Stimulated activated CD4-positive, alpha-beta T cell treated with anti-CD3 and anti-CD28 coated beads, Interleukin-15, amount 100 ng/mL, for 48 hours (primary cell): ENCODE results near the gene LIMS1.
A peak's percentile ranks its signal among the peaks of the same experiment; 100 is the strongest.
"Not testable (repeated sequence)": the region's sequence is repeated elsewhere in the genome, so short reads cannot be mapped to it uniquely, and the experiment has no call there.

Source experiments
- DNase-seq, 2 donors: peaks; one replicate each; pipeline ENCODE4 v3.0.0-alpha.2; 2020; ENCODE audit warnings: low read depth in 2 of 2

Gene LIMS1

GRCh38 chr2:108664089-108664488 is 129.8 kb downstream of the LIMS1 start:
- DNase-seq = not testable (repeated sequence)

GRCh38 chr2:108664979-108665378 is 130.7 kb downstream of the LIMS1 start:
- not testable (repeated sequence) for DNase-seq

GRCh38 chr2:108665975-108666374 is 131.7 kb downstream of the LIMS1 start:
- not testable (repeated sequence) for DNase-seq

- not testable (repeated sequence) for DNase-seq
Observed at GRCh38 chr2:108667140-108667539, 132.9 kb downstream of the LIMS1 start.

GRCh38 chr2:108670282-108670681 is 136.0 kb downstream of the LIMS1 start:
- DNase-seq = not testable (repeated sequence)

GRCh38 chr2:108672200-108672805 is 138.0 kb downstream of the LIMS1 start:
- DNase-seq = not testable (repeated sequence)

GRCh38 chr2:108676522-108676921 is 142.3 kb downstream of the LIMS1 start:
- DNase-seq = not testable (repeated sequence)

- DNase-seq = not testable (repeated sequence)
Observed at GRCh38 chr2:108677239-108677744, 143.0 kb downstream of the LIMS1 start.

GRCh38 chr2:108678198-108678651 is 144.0 kb downstream of the LIMS1 start:
- not testable (repeated sequence) for DNase-seq

GRCh38 chr2:108680805-108681204 is 146.5 kb downstream of the LIMS1 start:
- not testable (repeated sequence) for DNase-seq

GRCh38 chr2:108688818-108689756 is 154.8 kb downstream of the LIMS1 start:
- not testable (repeated sequence) for DNase-seq

- DNase-seq = not testable (repeated sequence)
Observed at GRCh38 chr2:108690001-108690400, 155.7 kb downstream of the LIMS1 start.

- DNase-seq = no peak
Observed at GRCh38 chr2:108691447-108691846, 157.2 kb downstream of the LIMS1 start.

- DNase-seq = no peak
Observed at GRCh38 chr2:108701208-108701607, 166.9 kb downstream of the LIMS1 start.

GRCh38 chr2:108701806-108702205 is 167.5 kb downstream of the LIMS1 start:
- DNase-seq = no peak

- no peak for DNase-seq
Observed at GRCh38 chr2:108704871-108705270, 170.6 kb downstream of the LIMS1 start.

- no peak for DNase-seq
Observed at GRCh38 chr2:108707300-108707699, 173.0 kb downstream of the LIMS1 start.

GRCh38 chr2:108716971-108717370 is 182.7 kb downstream of the LIMS1 start:
- not testable (repeated sequence) for DNase-seq

- DNase-seq = peak; percentile 91 to 92
Observed at GRCh38 chr2:108719149-108720044, 185.1 kb downstream of the LIMS1 start, which contains the start of gene RANBP2. TSS of gene RANBP2 (plus strand) at chr2:108719482. CDS start at chr2:108719607, 125 bp downstream.

GRCh38 chr2:108726048-108726447 is 191.8 kb downstream of the LIMS1 start:
- not testable (repeated sequence) for DNase-seq

GRCh38 chr2:108734656-108735055 is 200.4 kb downstream of the LIMS1 start:
- DNase-seq = not testable (repeated sequence)
